ENCODE data around the gene AQP7.

Gene AQP7

GRCh38 chr9:33419708-33420303, 17.4 kb upstream of the AQP7 start:
- Histone ChIP-seq H3K4me3 (ENCODE audit: low read depth in 1 of 2, low read length in 1 of 2) (no peak overlapping the region), H3K9me3 (no peaks in the 10 kb centered on the region), H3K4me1 (ENCODE audit: control insufficient read depth in 1 of 2, insufficient read depth in 1 of 2, low read depth in 1 of 2, low read length in 1 of 2) (no peaks in the 10 kb centered on the region), H3K27ac (no peak overlapping the region), H3K27me3 (no peaks in the 10 kb centered on the region), H3K36me3 (no peaks in the 10 kb centered on the region)
- no peak for TF ChIP-seq CTCF (IDR thresholded peaks at IDR 0.05)

- no peak for TF ChIP-seq CTCF (IDR thresholded peaks at IDR 0.05)
- no peaks in the 10 kb centered on the region for H3K9me3 ChIP-seq
- H3K27me3 ChIP-seq, result no peaks in the 10 kb centered on the region
- H3K27ac ChIP-seq, result no peak overlapping the region
- H3K4me1 ChIP-seq (ENCODE audit: control insufficient read depth in 1 of 2, insufficient read depth in 1 of 2, low read depth in 1 of 2, low read length in 1 of 2), result no peaks in the 10 kb centered on the region
- H3K4me3 ChIP-seq (ENCODE audit: low read depth in 1 of 2, low read length in 1 of 2), result no peak overlapping the region
- no peaks in the 10 kb centered on the region for H3K36me3 ChIP-seq
Measured at GRCh38 chr9:33418090-33418489, 15.7 kb upstream of the AQP7 start.

- Histone ChIP-seq H3K9me3 (no peaks in the 10 kb centered on the region), H3K27ac (no peak overlapping the region), H3K4me3 (ENCODE audit: low read depth in 1 of 2, low read length in 1 of 2) (no peak overlapping the region), H3K4me1 (ENCODE audit: control insufficient read depth in 1 of 2, insufficient read depth in 1 of 2, low read depth in 1 of 2, low read length in 1 of 2) (no peaks in the 10 kb centered on the region), H3K27me3 (no peaks in the 10 kb centered on the region), H3K36me3 (no peaks in the 10 kb centered on the region)
- no peak for TF ChIP-seq CTCF (IDR thresholded peaks at IDR 0.05)
Measured at GRCh38 chr9:33416996-33417395, 14.6 kb upstream of the AQP7 start.

- Histone ChIP-seq H3K27me3 (no peaks in the 10 kb centered on the region), H3K4me1 (ENCODE audit: control insufficient read depth in 1 of 2, insufficient read depth in 1 of 2, low read depth in 1 of 2, low read length in 1 of 2) (no peaks in the 10 kb centered on the region), H3K27ac (no peak overlapping the region), H3K4me3 (ENCODE audit: low read depth in 1 of 2, low read length in 1 of 2) (no peak overlapping the region), H3K9me3 (no peaks in the 10 kb centered on the region), H3K36me3 (no peaks in the 10 kb centered on the region)
- no peak for TF ChIP-seq CTCF (IDR thresholded peaks at IDR 0.05)
Measured at GRCh38 chr9:33415501-33416038, 13.2 kb upstream of the AQP7 start.

GRCh38 chr9:33414889-33415500, 12.6 kb upstream of the AQP7 start:
- no peak overlapping the region for H3K4me3 ChIP-seq (ENCODE audit: low read depth in 1 of 2, low read length in 1 of 2)
- TF ChIP-seq CTCF (IDR thresholded peaks at IDR 0.05), result no peak
- no peak overlapping the region for H3K27ac ChIP-seq
- H3K36me3 ChIP-seq, result no peaks in the 10 kb centered on the region
- no peaks in the 10 kb centered on the region for H3K9me3 ChIP-seq
- no peaks in the 10 kb centered on the region for H3K4me1 ChIP-seq (ENCODE audit: control insufficient read depth in 1 of 2, insufficient read depth in 1 of 2, low read depth in 1 of 2, low read length in 1 of 2)
- no peaks in the 10 kb centered on the region for H3K27me3 ChIP-seq
